Kidney (tissue), 14 donors: ENCODE data around the gene EMC9. TPM values are rescaled to one million over a fixed set of nuclear protein-coding genes. Genes with fewer than 3 reads are reported as not detected.

ENCODE experiments used
- DNase-seq, 5 donors: peaks; one replicate each; pipeline ENCODE4 v3.0.0-alpha.2; 2013 to 2020
- FAIRE-seq: peaks from 2 replicates; lab custom pipeline; 2012; peaks lifted over from hg19 to GRCh38; lab: Jason Lieb, UNC
- H3K27ac ChIP-seq, 2 donors: one replicate each; pipeline ENCODE4 v1.7.0; 2013; ENCODE audit warnings: low read depth in 2 of 2, low read length in 2 of 2, inconsistent platforms in 1 of 2
- H3K27me3 ChIP-seq: one replicate; pipeline ENCODE4 v1.7.1; 2013; ENCODE audit warnings: low read length, inconsistent platforms; ENCODE audit not compliant: control insufficient read depth, insufficient read depth
- H3K36me3 ChIP-seq, 3 donors: one replicate each; pipeline versions ENCODE4 v1.7.0 to v1.7.1; 2013; ENCODE audit warnings: low read length in 3 of 3, control low read depth in 1 of 3, inconsistent platforms in 1 of 3; ENCODE audit not compliant: insufficient read depth in 3 of 3, control insufficient read depth in 2 of 3
- H3K4me1 ChIP-seq, 3 donors: one replicate each; pipeline versions ENCODE4 v1.7.0 to v1.7.1; 2013; ENCODE audit warnings: low read length in 3 of 3, inconsistent platforms in 1 of 3, low read depth in 1 of 3; ENCODE audit not compliant: control insufficient read depth in 2 of 3, insufficient read depth in 2 of 3
- H3K4me3 ChIP-seq, 3 donors: one replicate each; pipeline versions ENCODE4 v1.7.0 to v1.8.1; 2013; ENCODE audit warnings: low read length in 3 of 3, control low read depth in 1 of 3, inconsistent platforms in 1 of 3
- H3K9ac ChIP-seq, 3 donors: one replicate each; pipeline versions ENCODE4 v1.7.0 to v1.7.1; 2013; ENCODE audit warnings: low read length in 3 of 3, control low read depth in 1 of 3, inconsistent platforms in 1 of 3
- H3K9me3 ChIP-seq, 3 donors: one replicate each; pipeline versions ENCODE4 v1.7.0 to v1.7.1; 2013; ENCODE audit warnings: low read length in 3 of 3, control low read depth in 1 of 3, inconsistent platforms in 1 of 3; ENCODE audit not compliant: control insufficient read depth in 2 of 3, insufficient read depth in 1 of 3
- CTCF ChIP-seq: IDR thresholded peaks from 3 replicates; pipeline ENCODE4 v1.5.1; 2012; ENCODE audit warnings: mild to moderate bottlenecking, moderate library complexity, borderline replicate concordance; ENCODE audit not compliant: insufficient read depth; ENCODE audit errors: extremely low read depth
- intact Hi-C: fragments of 100-400 bp; cut with DNase I; formaldehyde crosslinking; loops from one replicate; pipeline ENCODE4 v1.11.1; 2022
- polyA plus RNA-seq: library from polyadenylated mRNA; stranded (reverse); fragments of 350-450 nt; fragmentation: Illumina TruSeq; extraction: RNeasy Lipid Tissue Mini Kit (QIAGEN cat#74804); gene quantifications from one replicate; pipeline ENCODE4 v1.2.3, GENCODE V29; 2014; ENCODE audit warnings: low read depth, low replicate concordance; ENCODE audit not compliant: insufficient read depth
- total RNA-seq: library from RNA; stranded (reverse); fragmentation: NEBNext Ultra II Directional; extraction: Animal tissue kit (Norgen Biotek cat#: 25700); gene quantifications from one replicate; pipeline ENCODE4 v1.2.1, GENCODE V29; 2021
- donor health status: control.
- donor health status: control.
- donor health status: control.
- donor health status: control.
- donor health status: control.
- donor health status: DM: yes; HTN: yes; CAD: no.
- donor health status: Normal renal cell carcinoma (clear cell type).

The EMC9 gene
- total and polyA plus RNA-seq, 2 donors from 2014 or later = 22.1 to 62.5 TPM

- H3K27ac ChIP-seq = peak within 1 kb of the TSS; percentile 58 to 90
- intact Hi-C loops = no loop called here
- no peak for FAIRE-seq
These were observed 11.0 kb downstream of the EMC9 start, which contains the start of gene FITM1 for GRCh38 chr14:24130380-24130716. Gene FITM1 (plus strand): TSS chr14:24130659. CDS start chr14:24131564, 905 bp downstream.

GRCh38 chr14:24129410-24129998 is 11.9 kb downstream of the EMC9 start:
- FAIRE-seq = no peak

More at GRCh38 chr14:24130380-24130716, 11.0 kb downstream of the EMC9 start, which contains the start of gene FITM1:
- Histone ChIP-seq H3K4me1 (peaks cover 0 to 18% (median 13%) of the 10 kb centered on the region in 3 donors), H3K4me3 (no peak within 1 kb of the TSS), H3K9ac (no peak within 1 kb of the TSS), H3K36me3 (no peaks in the 10 kb centered on the region), H3K27me3 (no peaks in the 10 kb centered on the region), H3K9me3 (no peaks in the 10 kb centered on the region)
- TF ChIP-seq CTCF = no peak
- DNase-seq = peak in 3 of 5 donors; percentile 18 to 78 (median 20)

DNA sequence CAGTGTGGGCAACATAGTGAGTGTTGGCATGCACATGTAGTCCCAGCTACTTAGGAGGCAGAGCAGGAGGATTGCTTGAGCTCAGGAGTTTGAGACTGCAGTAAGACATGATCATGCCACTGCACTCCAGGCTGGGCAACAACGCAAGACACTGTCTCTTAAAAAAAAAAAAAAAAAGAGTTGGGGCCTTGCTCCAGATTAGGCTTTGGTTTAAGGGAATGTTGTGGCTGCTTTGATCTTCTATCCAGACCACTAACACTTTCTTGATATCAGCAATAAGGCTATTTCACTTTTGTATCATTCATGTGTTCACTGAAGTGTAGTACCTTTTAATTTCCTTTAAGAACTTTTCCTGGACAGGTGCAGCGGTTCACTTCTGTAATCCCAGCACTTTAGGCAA is 13.7 kb downstream of the EMC9 start:
- TF ChIP-seq CTCF = no peak
- no peaks in the 10 kb centered on the region for H3K27me3 ChIP-seq
- no peaks in the 10 kb centered on the region for H3K9me3 ChIP-seq
- no peak overlapping the region for H3K27ac ChIP-seq
- H3K4me3 ChIP-seq = no peak overlapping the region
- peaks cover 0 to 13% (median 10%) of the 10 kb centered on the region in 3 donors for H3K36me3 ChIP-seq
- no peak overlapping the region for H3K9ac ChIP-seq
- FAIRE-seq = no peak
- no peak for DNase-seq
- intact Hi-C loops = no loop called here
- H3K4me1 ChIP-seq = peaks cover 0 to 16% (median 10%) of the 10 kb centered on the region in 3 donors

More at GRCh38 chr14:24129410-24129998, 11.9 kb downstream of the EMC9 start:
- DNase-seq = no peak
- no peak for TF ChIP-seq CTCF
- Histone ChIP-seq H3K9me3 (no peaks in the 10 kb centered on the region), H3K27ac (no peak overlapping the region), H3K27me3 (no peaks in the 10 kb centered on the region), H3K36me3 (no peaks in the 10 kb centered on the region), H3K4me3 (no peak overlapping the region), H3K9ac (no peak overlapping the region), H3K4me1 (peaks cover 0 to 17% (median 10%) of the 10 kb centered on the region in 3 donors)
- intact Hi-C loops = no loop called here
